ENCODE data around the gene SOD1.

Gene SOD1

DNA sequence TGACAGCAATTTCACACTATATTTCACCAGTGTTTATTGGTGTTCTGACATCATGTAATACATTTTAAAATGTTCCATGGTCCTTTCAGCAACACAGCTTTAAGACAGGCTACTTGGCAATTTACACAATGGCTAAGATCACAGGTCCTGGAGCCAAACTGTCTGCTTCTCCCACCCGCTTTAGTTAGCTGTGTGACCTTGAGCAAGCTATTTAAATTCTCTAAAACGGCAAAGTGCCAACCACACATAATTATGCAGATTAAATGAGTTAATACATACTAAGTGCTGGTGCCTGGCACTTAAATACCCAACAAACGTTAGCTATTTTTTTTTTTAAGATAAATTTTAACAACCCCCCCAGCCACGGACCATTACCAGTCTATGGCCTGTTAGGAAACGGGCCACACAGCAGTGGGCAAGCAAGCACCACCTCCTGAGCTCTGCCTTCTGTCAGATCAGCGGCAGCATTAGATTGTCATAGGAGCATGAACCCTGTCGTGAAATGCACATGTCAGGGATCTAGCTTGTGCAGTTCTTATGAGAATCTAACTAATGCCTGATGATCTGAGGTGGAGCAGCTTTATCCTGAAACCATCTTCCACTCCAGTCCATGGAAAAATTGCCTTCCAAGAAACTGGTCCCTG lies 26.9 kb downstream of the SOD1 start:
- no peak for DNase-seq

DNA sequence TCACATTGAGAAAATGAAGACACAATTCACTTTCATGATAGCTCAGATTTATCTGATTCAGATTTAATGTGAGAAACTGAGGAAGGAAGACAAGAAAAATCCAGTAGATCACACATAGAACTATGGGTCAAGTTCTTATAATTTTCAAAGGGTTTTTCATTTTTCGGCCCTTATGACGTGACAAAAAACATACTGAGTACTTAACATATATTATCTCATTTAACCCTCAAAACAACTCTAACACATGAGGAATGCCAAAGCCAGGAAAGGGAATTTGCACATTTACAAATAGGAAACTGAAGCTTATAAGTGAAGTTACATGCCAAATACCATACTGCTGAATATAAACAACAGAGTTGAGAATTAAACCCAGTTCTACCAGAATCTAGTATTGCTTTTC lies 27.6 kb downstream of the SOD1 start:
- no peak for DNase-seq

DNA sequence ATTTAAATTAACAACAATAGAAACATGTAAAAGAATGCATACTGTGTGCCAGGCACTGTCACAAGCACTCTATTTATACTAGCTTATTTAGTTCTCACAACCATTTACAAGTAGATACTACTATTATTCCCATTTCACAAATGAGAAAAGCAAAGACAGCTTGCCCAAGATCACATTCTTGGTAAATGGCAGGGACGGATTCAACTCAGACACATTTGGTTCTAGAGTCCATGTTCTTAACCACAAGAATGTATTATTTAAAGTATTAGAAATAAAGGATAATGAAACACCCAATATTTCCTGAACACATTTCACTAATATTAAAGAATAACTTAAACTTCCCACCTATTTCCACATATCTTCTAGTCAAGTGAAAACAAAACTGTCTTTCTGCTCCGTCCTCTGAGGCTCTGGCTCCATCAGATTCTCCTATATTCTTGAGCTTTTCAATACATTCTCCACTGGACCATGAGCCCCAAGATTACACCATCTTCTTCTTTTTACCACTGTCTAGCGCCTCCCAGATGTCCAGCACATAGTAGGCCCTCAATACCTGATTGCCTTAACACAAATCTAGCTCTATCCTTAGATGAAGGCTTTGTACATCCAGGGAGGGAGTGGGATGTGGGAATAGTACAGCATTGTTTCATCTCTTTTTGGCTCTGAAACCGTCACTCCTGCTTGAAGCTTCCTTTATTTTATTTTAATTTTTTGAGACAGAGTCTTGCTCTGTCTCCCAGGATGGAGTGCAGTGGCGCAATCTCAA lies 29.3 kb downstream of the SOD1 start:
- no peak for DNase-seq

DNA sequence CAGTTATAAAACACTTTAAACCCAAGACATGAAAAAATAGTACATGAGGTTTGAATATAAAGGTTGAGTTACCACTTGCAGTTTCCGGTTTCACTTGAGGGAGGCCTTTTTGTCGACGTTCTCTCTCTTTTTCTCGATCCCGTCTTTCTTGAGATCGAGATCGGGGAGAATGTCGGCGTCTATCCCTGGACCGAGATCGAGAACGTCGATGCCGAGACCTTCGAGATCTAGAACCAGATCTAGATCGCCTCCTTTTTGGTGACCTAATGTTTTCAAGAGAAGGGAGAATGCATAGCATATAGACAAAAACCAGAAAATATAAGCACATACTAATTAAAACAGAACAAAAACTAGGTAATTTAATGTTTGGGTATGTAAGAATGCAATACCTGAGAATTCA lies 33.7 kb downstream of the SOD1 start:
- DNase-seq: no peak

DNA sequence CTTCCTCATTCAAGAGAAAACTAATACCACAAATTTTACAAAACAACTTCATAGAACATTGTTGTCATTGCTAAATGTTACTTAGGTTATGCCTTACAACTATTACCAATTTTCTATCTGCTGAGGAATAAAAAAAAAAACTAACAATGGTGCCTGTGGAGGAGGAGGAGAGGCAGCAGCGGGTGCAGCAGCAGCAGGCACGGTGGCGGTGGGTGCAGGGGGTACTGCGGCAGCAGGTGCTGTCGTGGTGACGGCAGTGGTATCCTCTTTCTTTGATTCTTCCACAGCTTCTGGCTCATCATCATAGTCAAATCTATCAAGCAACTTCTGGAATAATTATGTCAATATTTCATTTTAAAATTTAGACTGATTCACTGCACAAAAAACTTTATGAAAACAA lies 36.9 kb downstream of the SOD1 start:
- DNase-seq: no peak

DNA sequence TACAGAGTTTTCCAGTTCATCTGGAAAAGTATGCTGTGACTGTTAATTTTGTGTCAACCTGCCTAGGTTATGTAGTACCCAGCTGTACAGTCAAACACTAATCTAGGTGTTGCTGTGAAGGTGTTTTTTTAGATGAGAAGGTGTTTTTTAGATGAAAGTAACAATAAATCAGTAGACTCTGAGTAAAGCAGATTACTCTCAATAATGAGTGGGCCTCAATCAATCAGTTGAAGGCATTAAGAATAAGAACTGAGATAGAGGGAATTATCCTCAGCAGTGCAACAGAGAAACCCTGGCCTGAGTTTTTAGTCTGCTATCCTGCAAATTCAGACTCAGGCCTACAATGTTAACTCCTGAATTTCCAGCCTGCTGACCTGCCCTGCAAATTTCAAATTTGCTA lies 39.0 kb downstream of the SOD1 start:
- no peak for DNase-seq

DNA sequence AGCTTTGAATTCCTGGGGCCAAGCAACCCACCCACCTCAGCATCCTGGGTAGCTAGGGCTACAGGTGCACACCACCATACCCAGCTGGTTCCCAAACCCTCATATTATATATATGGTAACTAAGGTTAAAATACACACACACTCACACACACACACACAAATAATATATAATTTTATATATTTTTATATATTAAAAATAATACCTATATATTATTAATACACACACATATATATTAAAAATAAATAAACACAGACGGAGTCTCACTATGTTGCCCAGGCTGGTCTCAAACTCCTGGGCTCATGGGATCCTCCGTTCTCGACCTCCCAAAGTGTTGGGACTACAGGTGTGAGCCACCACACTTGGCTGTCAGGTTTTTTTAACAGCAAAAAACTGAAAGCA lies 40.5 kb downstream of the SOD1 start:
- no peak for DNase-seq

DNA sequence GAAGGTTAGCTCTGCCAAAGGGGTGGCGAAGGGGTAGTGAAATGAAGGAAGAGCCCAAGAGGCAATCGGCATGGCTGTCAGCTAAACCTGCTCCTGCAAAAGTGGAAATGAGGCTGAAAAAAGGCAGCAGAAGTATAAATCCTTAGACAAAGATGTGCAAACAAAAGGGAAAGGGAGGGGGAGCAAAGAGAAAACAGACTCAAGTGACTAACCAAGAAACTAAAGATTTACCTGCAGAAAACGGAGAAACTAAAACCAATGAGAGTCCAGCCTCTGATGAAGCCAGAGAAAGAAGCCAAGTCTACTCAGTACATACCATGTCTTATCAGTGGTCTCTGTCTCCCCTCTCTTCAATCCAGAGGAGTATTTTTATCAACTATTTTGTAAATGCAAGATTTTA lies 47.1 kb downstream of the SOD1 start:
- DNase-seq: no peak

DNA sequence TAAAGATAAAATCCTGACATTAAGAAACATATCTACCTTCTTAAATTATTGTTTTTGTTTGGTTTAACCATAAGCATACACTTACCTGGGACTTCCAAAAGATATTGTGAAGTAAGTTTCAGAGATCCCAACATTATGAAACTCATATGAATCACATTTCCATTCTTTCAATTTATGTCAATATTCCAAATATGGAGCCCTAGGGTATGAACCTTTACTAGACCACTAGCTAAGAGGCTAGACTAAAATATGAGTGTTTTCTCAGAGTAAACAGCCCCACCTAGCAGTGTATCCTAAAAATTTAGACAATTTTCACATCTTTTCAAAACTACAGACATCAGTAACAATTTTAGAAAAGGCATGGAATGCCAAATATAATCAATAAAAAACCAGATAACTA lies 48.0 kb downstream of the SOD1 start:
- DNase-seq: no peak

DNA sequence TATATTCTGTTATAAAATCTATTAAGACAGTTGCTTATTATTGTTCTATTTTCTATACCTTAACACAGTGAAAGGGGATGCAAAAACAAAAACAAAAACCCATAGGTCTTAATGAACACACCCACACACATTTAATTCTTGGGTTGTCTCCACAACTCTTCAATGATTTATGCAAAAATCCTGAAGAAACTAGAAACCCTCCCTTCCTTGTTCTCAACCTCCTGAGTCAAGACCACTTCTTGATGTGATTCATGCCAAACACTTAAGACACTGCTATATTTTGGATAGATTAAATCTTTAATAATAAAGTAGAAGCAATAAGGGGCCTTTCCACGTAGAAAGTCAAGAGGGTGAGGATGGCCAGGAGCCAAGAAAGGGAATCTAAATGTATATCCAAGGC lies 49.0 kb downstream of the SOD1 start:
- no peak for DNase-seq

DNA sequence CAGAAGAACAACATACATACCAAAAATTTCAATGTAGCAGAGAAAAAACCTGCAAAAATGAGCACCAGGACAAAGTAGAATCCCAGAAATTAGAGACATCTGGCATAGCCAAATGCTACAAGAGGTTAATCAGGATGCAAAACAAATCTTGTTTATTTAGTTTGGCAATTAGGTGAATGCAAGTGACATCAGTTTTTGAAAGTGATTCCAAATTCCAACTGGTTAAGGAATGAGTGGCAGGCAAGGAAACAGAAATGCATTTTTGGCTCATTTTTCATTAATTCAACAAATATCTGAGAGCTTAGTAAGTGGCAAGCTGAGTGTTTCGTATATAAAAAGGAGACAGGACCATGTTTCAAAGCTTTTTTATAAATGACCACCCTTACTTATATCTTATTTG lies 51.1 kb downstream of the SOD1 start:
- DNase-seq: no peak

DNA sequence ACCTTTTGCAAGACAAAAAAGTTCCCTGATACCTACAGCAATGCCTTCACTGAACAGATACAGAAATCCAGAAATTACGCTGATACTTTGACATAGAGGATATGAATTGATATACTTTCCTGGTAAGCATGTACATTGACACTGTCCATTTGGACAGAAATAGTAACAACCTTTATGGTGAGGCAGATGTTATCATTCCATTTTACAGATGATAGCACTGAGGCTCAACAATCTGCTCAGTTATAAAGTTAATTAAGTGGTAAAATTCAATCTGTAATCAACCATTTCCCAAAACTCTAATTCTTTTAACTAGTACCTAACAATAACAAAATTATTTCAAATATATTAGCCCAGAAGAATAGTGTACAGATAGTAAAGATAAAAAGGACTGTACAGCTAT lies 51.8 kb downstream of the SOD1 start:
- no peak for DNase-seq

DNA sequence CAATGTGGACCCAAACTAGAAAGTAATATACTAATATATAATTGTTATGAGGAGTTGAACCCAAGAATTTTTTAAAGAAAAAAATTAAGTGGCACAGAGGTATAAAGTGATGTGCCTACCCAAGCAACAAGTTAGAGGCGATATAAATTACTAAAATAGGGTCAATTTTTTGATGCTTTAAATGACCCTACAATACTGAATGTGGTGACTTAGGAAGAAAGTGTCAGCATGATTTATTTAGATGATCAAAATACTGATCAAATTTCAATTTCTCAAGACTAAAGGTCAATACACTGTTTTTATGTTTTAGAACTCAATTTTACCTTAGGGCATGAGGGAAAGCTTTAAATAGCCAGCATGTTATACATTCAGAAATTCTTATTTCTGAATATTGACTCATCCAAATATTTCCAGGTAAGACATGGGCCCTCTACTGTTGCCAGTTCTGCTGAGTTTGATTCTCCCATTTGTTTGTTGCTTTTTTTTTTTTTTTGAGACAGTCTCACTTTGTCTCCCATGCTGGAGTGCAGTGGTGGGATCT lies 52.3 kb downstream of the SOD1 start:
- DNase-seq: no peak

DNA sequence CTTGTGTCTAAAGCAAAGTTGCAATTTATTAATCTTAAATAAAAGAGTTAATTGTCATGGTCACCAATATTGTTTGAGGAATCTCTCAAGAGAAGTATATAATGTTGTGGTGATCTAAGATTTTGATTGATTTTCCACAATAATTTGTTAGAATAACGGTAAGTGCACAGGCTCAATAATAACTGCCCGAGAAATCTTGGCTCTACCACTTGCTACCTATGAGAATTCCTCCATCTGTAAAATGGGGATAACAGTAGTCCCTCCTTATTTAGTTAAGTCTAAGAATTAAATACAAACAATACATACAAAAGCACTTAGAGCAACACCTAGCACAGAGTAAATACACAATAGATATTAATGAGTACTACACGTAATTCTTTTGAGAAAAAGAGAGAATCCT lies 53.6 kb downstream of the SOD1 start:
- no peak for DNase-seq

DNA sequence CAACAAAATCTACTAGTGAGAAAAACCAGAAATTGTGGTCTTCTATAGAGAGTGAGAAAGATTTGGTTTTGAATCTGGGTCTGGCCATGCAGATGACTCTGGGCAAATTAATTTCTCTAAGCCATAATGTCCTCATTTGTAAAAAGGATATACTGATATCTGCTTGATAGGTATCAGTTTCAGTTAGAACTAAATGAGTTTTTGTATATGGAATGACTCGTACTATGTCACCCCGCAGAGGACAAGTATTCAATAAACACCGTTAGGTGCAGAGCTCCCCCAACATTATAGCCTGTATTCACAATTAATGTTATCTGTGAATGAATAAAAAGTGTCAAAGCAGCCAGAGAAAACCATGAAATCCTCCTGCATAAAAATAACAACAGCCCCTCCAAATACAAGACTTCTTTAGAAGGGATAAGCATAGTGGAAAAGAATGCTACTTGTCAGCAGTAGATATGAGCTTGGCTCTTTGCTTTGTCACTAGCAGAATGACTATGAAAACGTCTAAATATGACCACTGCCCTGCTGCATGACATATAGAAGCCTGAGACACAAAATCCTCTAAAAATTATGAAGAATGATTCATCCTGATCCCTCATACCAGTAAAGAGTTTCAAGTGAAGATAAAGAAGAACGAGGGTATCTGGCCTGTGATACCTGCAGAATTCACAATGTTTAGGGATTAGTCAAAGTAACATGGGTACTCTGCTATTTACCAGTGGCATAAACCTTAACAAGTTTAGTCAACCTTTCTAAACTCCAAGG lies 54.7 kb downstream of the SOD1 start:
- DNase-seq: no peak

DNA sequence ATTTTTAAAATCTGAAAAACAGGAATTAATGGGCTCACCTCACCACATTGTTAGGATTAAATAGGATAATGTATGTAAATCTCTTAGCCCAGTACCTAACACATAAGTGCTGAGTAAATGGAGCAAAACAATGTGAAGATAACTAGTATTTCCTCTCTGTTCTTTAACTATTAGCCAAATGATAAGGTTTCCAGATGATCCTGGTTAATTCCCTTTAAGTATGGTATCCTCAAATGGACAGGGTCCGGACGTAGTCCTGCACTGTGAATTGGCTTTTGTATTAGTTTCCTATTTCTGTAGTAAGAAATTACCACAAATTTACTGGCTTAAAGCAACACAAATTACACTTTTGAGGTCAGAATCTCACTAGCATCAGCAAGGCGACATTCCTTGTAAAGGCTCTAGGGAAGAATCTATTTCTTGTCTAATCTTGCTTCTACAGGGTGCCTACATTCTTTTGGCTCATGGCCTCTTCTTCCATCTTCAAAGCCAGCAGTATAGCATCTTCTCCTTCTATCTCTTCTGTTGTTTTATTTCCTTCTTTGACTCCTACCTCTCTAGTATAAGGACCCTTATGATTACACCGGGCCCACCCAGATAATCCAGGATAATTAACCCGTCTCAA lies 55.4 kb downstream of the SOD1 start:
- DNase-seq: no peak

DNA sequence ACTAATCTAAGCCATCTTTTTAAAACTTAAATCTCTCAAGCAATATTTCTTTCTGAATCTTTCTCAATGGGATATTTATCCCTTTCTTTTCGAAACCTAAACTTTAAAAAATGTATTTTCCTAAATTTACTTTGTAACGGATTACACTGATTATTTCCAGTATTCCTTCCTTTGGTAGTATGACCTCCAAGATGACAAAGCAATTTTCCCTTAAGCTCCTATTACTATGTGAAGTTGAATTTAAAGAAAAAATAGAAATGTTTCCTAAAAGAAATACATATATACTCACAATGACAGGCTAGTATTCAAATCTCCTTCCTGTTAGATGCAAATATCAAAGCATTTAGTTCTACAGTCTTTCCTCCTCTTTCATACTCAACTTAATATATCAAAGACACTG lies 56.6 kb downstream of the SOD1 start:
- DNase-seq: no peak
